GM13976 (cell line): ENCODE measurements around the gene ELMO2.

Source experiments
- DNase-seq: peaks from one replicate; pipeline ENCODE4 v3.0.0; 2012; ENCODE audit warnings: low spot score
- in situ Hi-C: fragments of 300-500 bp; cut with MboI; formaldehyde crosslinking; loops from one replicate; pipeline ENCODE4 v1.12.0; 2022; ENCODE audit warnings: low sequenced_read_pairs, mixed read lengths, inconsistent platforms; ENCODE audit not compliant: unreplicated experiment
- TF ChIP-seq, protein P1 (sequence below): IDR thresholded peaks from 2 replicates; pipeline ENCODE4 v1.5.1; 2012; ENCODE audit warnings: borderline replicate concordance, mild to moderate bottlenecking; ENCODE audit not compliant: insufficient read depth; ENCODE audit errors: extremely low read depth, missing control alignments, control extremely low read depth

The ELMO2 gene

DNA sequence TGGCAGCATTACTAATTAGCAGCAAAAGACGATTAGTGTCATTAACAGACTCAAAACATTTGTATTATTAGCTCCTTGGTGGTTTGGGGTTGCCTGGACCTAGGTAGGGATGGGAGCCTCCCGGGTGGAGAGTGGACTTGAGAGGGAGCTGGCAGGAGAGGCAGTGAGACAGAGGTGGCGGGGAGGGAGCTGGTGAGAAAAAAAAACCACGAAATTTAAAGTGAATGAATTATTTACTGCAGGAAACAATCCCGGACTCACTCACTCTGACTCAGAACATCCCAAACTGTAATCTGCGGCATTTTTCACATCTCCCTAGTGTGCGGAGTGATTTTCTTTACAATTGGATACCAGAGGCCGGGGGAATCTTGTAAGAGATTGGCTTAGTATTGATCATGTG, 83.8 kb downstream of the ELMO2 start:
- TF ChIP-seq, protein P1, sequence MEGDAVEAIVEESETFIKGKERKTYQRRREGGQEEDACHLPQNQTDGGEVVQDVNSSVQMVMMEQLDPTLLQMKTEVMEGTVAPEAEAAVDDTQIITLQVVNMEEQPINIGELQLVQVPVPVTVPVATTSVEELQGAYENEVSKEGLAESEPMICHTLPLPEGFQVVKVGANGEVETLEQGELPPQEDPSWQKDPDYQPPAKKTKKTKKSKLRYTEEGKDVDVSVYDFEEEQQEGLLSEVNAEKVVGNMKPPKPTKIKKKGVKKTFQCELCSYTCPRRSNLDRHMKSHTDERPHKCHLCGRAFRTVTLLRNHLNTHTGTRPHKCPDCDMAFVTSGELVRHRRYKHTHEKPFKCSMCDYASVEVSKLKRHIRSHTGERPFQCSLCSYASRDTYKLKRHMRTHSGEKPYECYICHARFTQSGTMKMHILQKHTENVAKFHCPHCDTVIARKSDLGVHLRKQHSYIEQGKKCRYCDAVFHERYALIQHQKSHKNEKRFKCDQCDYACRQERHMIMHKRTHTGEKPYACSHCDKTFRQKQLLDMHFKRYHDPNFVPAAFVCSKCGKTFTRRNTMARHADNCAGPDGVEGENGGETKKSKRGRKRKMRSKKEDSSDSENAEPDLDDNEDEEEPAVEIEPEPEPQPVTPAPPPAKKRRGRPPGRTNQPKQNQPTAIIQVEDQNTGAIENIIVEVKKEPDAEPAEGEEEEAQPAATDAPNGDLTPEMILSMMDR, result no peak
- DNase-seq, result no peak
- in situ Hi-C loops, result no loop called here

DNA sequence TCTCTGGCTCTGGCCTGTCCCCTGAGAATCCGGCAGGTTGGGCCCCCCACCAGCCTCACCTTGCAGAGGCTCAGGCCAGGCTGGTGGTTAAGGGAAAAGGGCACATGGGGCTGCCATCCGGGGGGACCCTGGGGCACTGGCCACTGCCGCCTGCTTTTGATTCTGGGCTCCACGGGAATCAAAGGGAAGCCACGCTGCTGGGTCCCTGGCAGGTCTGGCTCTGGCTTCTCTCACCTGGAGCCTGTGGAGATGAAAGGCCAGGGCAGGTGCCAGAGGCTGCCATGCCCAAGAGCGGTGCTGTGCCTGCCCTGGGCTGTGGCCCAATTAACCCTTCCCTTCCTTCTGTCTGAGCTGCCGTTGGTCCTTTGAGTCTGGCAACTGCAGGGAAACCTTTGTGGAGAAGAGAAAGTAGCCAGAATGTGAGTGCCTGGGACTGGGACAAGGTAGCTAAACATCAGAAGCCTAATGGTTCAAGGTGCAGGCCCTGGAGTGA, 88.7 kb downstream of the ELMO2 start:
- DNase-seq, result no peak
- TF ChIP-seq, protein P1, result no peak
- in situ Hi-C loops, result no loop called here

DNA sequence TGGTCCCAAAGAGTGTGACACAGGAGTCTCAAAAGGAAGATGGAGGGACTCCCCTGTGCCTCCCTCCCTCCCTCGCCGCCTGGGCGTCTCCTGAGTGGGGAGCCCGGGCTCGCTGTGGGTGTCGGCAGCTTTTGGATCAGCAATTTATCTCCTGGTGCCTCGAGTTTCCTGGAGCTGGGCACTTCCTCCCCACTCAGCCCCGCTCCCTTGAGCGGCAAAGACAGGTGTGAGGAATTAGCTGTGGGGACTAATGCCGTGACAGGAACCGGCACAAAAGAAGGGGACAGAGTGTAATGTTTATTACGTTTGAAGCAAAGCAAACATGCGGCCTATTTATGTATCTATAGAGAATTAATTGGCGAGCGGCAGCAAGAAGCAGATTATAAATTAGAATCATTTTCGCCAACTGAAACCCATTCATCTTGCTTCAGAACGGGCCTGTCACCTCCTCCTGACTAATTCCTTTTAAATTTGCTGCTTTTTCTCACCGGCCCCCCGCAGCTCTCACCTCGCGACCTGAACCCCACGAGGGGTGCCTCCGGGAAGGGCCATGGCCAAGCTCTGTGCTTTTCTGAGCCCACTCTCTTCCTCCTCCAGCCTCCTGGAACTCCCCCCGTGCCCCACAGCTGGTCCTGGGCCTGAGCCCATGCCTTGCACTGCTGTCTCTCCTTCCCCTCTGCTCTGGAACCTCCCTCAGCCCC, 89.3 kb downstream of the ELMO2 start:
- in situ Hi-C loops, result no loop called here
- DNase-seq, result no peak
- TF ChIP-seq, protein P1, result no peak
